ENCODE data around the gene RNU6-1.
A peak's percentile ranks its signal among the peaks of the same experiment; 100 is the strongest.

Gene RNU6-1

GRCh38 chr15:67820992-67821783 is 18.7 kb downstream of the RNU6-1 start:
- peak in 1 of 2 donors; percentile 17 for DNase-seq

GRCh38 chr15:67820122-67820991 is 19.5 kb downstream of the RNU6-1 start:
- no peak for DNase-seq

- no peak for DNase-seq
Measured at GRCh38 chr15:67819636-67820035, 20.2 kb downstream of the RNU6-1 start.

- DNase-seq = no peak
Measured at GRCh38 chr15:67818464-67818863, 21.4 kb downstream of the RNU6-1 start.

DNA sequence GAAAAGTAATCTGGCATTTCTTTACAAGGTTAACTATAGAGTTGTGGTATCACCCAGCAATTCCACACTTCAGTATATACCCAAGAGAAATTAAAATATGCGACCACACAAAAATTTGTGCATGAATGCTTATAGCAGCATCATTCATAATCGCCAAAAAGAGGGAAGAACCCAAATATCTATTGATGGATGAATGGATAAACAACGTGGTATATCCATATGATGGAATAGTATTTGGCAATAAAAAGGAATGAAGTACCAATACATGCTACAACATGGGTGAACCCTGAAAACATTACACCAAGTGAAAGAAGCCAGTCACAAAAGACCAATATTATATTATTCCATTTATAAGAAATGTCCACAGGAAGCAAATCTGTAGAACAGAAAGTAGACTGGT is 23.2 kb downstream of the RNU6-1 start:
- no peak for DNase-seq

DNA sequence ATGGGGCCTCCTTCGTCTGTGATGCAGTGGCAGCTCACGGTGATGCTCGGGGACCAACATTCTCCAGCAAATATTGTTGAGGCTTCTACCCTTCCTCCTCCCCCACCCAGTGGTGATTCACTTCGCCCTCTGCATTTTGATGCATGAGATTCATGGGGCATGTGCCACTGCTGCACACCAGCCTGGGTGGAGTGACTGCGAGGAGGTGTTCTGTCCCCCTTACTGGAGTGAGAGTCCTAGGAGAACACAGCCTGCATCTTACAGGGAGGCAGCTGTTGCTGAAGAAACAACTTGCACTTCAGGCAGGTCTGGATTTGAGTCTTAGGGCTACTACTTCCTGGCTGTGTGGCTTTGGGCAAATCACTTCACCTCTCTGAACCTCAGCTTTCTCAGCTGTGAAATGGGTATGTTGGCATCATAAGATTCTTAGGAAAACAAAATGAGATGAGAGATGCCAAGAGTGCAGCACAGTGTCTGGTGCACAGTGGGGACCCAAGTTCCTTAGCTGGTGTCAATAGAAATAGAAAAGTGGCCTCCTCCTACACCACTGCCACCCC is 24.7 kb downstream of the RNU6-1 start:
- no peak for DNase-seq

- no peak for DNase-seq
Measured at GRCh38 chr15:67813104-67813634, 26.7 kb downstream of the RNU6-1 start.

DNA sequence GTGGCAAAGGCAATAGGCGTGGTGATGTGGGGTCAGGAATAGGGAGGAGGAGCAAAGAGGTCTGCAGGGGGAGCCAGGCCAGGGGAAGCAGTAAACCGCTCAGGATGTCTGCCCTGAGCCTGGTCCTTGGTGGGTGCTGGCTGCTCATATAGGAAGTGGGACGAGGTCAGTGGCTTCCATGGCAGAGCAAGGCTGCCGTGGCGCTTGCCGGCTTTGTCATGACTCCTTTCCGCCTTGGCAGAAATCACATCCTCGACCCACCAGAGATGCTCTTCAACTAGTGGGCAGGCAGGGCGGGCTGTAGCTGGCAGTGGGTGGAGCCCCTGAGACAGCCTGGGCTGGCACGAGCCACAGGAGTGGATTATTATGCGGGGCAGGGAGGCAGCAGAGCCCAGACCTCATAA is 27.6 kb downstream of the RNU6-1 start:
- no peak for DNase-seq

DNA sequence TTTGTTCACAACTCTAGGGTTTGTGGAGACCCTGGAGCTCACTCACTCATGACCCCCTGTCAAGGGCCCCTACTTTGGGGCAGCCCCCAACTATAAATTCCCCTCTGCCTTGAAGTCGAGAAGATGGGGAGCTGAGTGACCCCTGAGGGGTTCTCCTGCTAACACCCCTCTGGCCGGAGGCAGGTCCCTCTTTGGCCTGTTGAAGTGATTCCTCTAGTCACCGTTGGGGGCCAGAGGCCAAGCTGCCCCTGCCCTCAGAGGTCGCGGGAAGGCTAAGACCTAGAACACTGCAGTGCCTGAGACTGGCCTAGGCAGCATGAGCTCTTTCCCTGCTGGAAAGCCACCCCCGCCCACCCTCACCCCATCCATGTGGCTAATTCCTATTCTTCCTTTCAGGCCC is 30.0 kb downstream of the RNU6-1 start:
- no peak for DNase-seq

DNA sequence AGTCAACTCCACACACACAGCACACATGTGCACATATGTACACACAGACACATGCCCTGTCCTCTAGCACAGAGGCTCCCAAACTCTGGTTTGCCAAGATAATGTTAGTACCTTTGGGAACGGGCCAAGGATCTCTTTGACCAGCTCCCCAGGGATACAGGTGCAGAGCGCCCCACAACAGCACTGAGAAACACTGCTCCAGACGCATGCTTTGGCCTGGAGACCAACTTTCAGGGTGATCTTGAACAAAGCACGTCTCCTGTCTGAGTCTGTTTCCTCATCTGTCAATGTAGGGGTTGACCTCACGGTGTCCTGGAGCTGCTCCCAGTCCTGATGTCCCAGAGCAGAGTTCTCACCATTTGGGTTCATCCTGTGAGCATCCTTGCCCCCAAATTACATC is 30.4 kb downstream of the RNU6-1 start:
- DNase-seq = no peak

GRCh38 chr15:67808821-67809220 is 31.0 kb downstream of the RNU6-1 start:
- no peak for DNase-seq

- DNase-seq = no peak
Measured at GRCh38 chr15:67807836-67808235, 32.0 kb downstream of the RNU6-1 start.

- no peak for DNase-seq
Measured at GRCh38 chr15:67807141-67807540, 32.7 kb downstream of the RNU6-1 start.

GRCh38 chr15:67806536-67806935 is 33.3 kb downstream of the RNU6-1 start:
- no peak for DNase-seq

DNA sequence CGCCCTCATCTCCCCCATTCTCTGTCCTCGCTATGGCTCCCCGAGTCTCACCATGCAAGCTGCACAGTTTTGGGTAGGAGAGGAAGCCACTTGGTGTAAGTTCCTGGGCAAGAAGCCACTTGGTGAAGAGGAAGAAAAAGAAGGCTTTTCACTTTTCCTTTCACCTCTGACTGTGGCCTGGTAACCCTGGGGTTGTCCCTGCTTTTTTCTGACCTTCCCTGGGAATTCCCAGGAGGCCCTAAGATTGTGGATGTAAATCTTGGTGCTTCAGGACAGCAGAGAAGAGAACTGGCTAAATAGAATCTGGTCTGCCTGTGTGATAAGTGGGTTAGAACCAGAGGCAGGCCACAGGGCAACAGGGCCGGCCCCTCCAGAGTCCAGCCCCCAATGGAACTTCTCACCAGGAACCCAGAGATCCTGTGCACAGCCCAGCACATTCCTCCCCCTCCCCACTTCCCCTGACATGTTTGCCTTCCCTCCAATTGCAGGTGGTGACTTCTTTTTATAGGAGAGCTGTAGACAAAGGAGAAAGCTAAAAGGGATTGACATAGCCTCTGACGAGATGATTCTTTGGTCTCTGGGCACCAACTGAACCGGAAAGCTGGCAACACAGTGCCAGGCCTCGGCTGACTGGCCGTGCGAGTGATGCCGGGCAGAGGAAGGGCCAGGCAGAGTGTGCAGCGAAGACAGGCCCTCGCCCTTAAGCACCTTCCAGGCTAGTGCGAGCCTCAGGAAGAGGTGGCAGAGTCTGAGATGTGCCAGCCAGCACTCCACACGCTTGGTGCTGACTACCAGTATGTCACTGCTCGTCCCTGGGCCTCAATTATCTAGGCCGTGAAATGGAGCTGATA is 34.0 kb downstream of the RNU6-1 start:
- no peak for DNase-seq

DNA sequence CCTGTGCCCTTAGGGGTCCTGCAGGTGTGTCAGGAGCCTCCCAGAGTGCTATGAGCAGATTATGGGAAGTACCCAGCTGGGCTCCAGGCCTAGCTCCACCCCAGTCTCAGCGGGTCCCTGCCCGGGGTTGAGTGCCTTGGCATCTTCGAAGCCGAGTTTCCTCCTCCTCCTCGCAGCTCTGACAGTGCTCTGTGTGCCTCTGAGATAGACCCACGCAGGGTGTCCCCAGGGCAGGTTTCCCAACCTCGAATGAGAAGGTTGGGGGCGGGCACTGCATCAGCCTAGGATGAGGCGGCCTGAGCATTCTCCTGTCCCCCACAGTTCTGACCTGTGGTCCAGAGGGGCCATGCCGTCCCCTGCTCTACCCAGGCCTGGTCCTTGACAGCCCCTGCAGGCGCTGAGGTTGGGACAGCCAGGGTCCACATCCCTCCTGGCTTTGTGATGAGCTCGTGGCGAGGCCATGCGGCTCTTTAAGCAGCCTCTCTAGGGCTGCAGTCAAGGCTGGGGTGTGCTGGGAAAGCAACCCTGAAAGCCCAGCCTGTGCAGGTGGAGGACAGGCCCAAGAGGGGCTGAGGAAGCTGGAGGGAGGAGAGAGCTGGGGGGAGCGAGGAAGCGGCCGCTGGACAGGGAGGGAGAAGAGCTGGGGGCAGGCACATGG is 34.7 kb downstream of the RNU6-1 start:
- no peak for DNase-seq

DNA sequence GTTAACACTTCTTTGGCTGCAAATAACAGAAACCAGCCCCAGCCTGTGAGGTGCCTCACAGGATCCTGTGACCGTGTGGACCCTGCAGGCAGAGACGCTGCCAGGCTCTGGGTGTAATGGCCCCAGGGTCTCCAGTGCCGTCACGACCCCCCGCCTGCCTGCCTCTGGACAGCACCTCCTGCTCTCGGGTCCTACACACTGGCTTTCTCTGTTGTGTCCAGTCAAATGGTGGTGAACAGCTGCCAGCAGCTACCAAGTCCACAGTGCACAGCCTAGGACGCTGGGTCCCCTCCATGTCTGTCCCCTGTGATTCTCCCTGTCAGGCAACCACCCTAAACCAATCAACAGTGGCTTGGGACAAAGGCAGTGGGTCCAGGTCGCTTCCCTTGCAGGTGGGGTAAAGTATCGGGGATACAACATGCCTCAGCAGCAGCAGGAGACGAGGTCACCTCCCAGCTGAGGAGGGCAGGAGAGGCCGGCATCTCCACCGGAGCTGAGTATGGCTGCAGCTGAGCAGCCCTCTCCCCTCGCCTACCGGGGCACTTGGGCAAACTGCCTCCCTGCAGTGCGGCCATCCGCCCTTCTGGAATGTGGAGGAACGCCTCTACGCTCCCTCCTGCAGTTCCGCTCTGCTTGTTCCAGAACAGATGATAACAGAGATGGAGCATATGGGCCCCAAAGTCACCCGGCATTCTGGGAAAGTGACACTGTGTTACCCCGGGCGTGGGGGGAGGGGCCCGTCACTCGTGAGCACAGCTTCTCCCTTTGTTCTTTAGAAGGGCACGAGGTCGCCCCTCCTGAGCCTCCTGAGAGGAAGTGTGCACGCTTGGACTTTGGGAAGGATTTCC is 35.6 kb downstream of the RNU6-1 start:
- no peak for DNase-seq

GRCh38 chr15:67803299-67803698 is 36.5 kb downstream of the RNU6-1 start:
- DNase-seq = no peak

GRCh38 chr15:67801926-67802914 is 37.6 kb downstream of the RNU6-1 start:
- DNase-seq = no peak

- no peak for DNase-seq
Measured at GRCh38 chr15:67801142-67801541, 38.7 kb downstream of the RNU6-1 start.

All from CD4-positive, alpha-beta T cell treated with Interleukin-1 beta for 1 hour (primary cell).